ENCODE measurements around the gene LBHD2.

The LBHD2 gene

DNA sequence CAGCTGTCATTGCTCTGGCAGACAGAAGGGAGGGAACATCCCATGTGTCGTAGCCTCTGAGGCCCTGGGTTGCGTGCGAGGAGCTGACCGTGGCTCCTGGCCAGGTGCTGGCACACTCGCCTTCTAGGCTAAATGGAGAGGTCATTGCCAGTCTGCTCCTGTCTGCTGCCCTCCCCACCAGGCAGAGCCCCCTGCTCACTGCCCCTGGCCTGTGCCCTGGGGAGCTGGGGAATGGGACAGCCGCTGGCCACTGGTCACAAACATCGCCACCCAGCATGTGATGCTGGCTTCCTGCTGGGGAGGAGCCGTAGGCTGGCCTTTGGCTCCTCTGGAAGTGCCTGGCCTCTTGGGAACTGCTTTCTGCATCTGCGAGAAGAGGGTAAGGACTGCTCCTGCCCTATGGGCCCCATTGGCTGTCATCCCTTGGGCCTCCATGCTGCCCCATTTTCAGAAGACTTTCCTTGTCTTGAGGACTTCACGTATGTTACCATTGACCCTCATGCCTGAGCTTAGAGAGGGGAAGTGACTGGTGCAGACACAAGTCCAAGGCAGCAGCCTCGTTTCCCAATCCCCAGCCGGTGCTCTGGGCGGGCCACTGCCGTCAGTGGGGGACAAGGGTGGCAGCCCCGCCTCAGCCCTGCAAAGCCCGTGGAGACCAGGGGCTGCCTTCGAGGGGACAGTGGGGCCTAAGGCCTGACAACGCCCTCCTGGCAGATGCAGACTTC lies 37.3 kb downstream of the LBHD2 start:
- DNase-seq (ENCODE audit: low spot score), result no peak

DNA sequence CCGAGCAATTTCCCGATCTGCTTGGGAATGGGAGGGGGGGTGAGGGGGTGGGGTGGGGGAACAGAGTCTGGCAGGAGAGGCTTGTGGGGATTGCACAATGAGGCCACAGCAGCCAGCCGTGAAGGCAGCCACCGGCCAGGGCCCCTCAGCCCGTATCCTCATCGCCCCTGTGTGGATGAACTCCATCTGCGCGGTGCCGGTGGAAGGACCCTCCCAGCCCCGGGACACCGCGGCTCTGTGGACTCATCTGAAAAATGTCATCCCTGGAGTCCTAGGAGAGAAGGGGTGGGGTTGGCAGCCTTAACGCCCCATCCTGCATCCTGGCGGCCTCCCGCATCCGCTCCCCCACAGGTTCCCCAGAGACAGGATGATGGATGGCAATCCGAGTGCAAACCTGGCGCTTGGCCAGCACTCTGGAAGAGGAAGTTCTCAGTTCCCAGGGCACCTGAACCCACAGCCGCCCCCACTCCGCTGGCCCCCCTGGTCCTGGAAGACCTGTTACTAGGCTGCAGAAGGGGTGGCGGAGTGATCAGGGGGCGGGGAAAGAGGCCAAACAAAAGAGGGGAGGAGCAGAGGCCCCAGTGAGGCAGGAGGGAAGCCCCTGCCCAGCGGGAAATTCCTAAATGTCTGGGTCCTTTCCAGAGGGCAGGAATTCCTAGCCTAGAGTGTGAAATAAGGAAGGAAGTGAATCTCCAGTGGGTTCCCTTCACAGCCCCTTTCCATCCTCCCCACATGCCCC lies 38.0 kb downstream of the LBHD2 start:
- no peak for DNase-seq (ENCODE audit: low spot score)

DNA sequence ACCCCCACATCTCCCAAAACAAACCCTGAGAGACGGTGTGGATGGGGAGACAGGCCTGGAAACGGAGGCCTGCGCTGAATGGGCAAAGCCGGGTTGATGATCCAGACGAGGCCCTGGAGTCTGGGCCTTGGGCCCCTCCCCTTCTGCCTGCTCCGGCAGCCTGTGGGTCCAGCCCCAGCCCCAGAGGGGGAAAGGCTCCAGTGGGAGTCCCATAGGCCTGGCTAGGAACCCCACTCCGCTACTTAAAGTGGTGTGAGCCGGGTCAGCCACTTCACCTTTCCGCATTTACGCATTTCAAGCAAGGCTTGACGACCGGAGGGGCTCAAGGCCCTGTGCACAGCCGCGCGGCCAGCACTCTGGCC lies 38.6 kb downstream of the LBHD2 start:
- no peak for DNase-seq (ENCODE audit: low spot score)

- DNase-seq (ENCODE audit: low spot score), result no peak
Observed at GRCh38 chr14:103122947-103123633, 39.1 kb downstream of the LBHD2 start, which contains the start of gene TNFAIP2. Gene TNFAIP2 (plus strand): TSS chr14:103123461. CDS start chr14:103126458, 2,997 bp downstream.

DNA sequence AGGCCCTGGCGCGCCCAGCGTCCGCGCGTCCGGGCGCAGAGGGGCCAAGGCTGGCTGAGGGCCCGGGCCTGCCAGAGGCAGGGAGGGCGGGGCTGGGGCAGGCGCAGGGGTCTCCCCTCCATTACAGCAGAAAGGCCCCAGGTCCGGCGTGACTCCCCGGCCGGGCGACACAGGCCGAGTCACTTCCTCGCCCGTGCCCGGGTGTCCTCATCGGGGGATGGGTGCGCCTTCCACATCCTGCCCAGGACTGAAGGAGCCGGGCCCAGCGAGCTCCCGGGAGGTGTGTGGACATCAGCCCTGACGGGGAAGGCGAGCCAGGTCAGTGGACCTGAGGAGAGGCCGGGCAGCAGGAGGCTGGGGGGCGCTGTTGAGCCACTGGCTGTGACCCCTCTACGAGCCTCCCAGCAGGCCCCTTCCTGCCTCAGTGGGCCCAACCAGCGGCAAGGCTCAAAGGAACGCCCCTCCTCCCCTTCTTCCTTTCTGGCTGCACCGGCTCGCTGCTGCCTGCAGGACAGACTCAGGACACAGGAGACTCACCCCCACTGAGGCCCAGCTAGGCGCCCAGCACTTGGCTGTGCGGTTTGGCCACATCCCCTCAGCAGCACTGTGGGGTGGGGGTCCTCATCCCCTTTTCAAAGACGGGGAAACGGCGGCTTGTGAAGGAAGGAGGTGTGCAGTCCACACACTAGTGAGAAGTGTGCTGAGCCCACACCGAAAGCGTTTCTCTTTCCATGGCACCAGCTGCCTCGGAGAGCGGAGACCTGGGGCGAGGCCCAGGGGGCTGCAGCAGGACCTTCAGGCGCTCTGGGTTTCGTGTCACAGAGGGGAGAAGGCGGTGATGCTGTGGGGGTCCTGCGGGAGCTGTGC lies 39.9 kb downstream of the LBHD2 start:
- no peak for DNase-seq (ENCODE audit: low spot score)

DNA sequence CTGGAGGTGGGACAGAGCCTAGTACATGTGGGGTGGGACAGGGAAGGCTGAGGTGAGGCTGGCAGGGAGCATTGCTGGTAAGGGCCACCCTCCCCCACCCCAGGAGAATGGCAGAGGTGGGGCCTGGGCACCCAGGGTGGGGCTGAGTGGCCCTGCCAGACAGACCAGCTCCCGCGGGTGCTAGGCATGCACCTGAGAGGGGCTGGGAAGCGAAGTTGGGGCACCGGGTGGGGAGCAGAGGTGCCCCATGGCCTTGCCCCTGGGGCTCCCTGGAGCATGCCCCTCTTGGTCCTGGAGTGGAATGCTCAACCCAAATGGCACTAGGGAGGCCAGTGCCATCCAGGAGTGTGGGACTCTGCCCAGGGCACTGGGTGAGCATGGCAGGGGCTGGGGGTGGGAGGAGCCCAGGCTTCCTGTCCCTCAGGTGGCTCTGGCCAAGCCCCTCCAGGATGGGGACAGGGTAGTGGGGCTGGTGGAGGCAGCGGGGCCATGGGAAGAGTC lies 40.5 kb downstream of the LBHD2 start:
- DNase-seq (ENCODE audit: low spot score), result no peak

- DNase-seq (ENCODE audit: low spot score), result no peak
Observed at GRCh38 chr14:103125098-103126070, 41.4 kb downstream of the LBHD2 start.

GRCh38 chr14:103126088-103126872 lies 42.3 kb downstream of the LBHD2 start:
- DNase-seq (ENCODE audit: low spot score), result no peak

- no peak for DNase-seq (ENCODE audit: low spot score)
Observed at GRCh38 chr14:103126873-103127304, 42.9 kb downstream of the LBHD2 start.

GRCh38 chr14:103127356-103127755 lies 43.3 kb downstream of the LBHD2 start:
- no peak for DNase-seq (ENCODE audit: low spot score)

GRCh38 chr14:103127861-103128598 lies 44.0 kb downstream of the LBHD2 start:
- DNase-seq (ENCODE audit: low spot score), result no peak

DNA sequence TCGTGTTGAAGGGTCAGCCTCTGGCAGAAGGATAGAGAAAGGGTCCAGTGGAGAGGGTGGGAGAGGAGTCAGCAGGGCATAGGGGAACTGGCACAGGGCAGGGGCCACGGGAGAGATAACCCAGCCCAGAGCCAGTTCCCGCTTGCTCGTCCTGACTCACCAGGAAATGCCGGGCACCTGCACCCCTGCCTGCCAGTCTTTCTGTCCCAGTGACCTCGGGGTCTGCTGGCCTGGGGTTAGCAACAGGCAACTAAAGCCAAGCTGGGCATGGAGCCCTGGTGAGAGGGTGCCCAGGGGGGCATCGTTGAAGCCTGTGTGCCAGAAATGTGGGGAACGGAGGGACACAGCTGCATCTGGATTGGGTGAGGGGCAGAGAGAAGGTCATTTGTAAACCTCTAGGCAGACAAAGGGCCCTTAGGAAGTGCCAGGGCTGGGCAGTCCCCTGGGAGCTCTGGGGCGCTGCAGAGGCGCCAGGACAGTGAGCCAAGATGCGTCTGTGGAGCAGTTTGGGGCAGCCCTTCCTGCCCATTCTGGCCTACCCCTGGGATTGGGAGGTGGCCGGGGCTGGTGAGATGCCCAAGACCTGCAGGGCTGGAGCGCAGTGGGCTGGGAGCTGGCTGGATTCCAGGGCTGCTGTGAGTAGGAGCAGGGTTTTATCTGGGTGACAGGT lies 44.8 kb downstream of the LBHD2 start:
- DNase-seq (ENCODE audit: low spot score), result no peak

GRCh38 chr14:103129301-103130016 lies 45.4 kb downstream of the LBHD2 start:
- DNase-seq (ENCODE audit: low spot score), result no peak

GRCh38 chr14:103130017-103130764 lies 46.2 kb downstream of the LBHD2 start:
- no peak for DNase-seq (ENCODE audit: low spot score)

GRCh38 chr14:103130965-103131364 lies 47.0 kb downstream of the LBHD2 start:
- no peak for DNase-seq (ENCODE audit: low spot score)

DNA sequence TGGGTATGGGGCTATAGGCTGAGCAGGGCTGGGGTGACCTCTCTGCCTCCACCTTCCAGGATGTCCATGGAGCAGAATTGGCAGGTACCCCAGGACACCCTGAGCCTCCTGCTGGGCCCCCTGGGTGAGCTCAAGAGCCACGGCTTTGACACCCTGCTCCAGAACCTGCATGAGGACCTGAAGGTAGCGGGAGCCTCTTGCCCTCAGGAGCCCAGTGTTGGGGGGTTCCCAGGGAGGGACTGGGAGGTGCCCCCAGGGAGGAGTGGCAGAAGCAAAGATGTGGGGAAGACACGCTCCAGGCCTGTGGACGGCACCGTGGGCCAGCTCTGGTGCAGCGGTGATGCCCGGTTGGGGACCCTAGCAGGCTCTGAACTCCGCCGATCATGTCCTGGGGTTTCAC lies 47.6 kb downstream of the LBHD2 start:
- no peak for DNase-seq (ENCODE audit: low spot score)

All from CD4-positive, alpha-beta T cell treated with Interleukin-15 for 4 hours (primary cell).